PC-3 (cell line): ENCODE data around the gene STK33. TPM values are rescaled to one million over a fixed set of nuclear protein-coding genes. Genes with fewer than 3 reads are reported as not detected.

ENCODE experiments used
- ATAC-seq: fragments of 200-7000 bp; cut with Tn5 transposase; 2 replicates; pipeline ENCODE4 v1.9.1; 2020; ENCODE audit warnings: mild to moderate bottlenecking, moderate library complexity
- BruUV-seq: library from RNA; stranded (reverse); fragments of 400-500 nt; replicated peaks from 2 replicates; lab custom pipeline; 2021; lab: Mats Ljungman, UMichigan
- CTCF ChIA-PET: fragments of 300-600 bp; sonication (Branson Sonifier 250); formaldehyde crosslinking; loops from one replicate; lab custom pipeline; 2022; ENCODE audit warnings: antibody characterized with exemption; lab: Charles Lee
- POLR2A ChIA-PET: fragments of 300-600 bp; sonication (Branson Sonifier 250); formaldehyde crosslinking; loops from one replicate; lab custom pipeline; 2022; ENCODE audit warnings: antibody characterized with exemption; ENCODE audit not compliant: unreplicated experiment; lab: Charles Lee
- DNase-seq: peaks from one replicate; pipeline ENCODE4 v3.0.0-alpha.2; 2015
- H2AFZ ChIP-seq: fragments of 300-600 bp; sonication (generic); 2 replicates; pipeline ENCODE4 v1.6.0; 2016; ENCODE audit warnings: antibody characterized with exemption, low read length
- H3F3A ChIP-seq: fragments of 300-600 bp; sonication (generic); one replicate; pipeline ENCODE4 v1.6.0; 2017; ENCODE audit warnings: antibody characterized with exemption, low read length, control low read depth, mild to moderate bottlenecking; ENCODE audit not compliant: unreplicated experiment
- H3K27ac ChIP-seq: fragments of 300-600 bp; sonication (generic); 2 replicates; pipeline ENCODE4 v1.5.1; 2016; ENCODE audit warnings: mild to moderate bottlenecking, low read length
- H3K27me3 ChIP-seq: fragments of 300-600 bp; sonication (generic); 2 replicates; pipeline ENCODE4 v1.6.1; 2016; ENCODE audit warnings: low read length, mixed read lengths
- H3K36me3 ChIP-seq: fragments of 300-600 bp; sonication (generic); 2 replicates; pipeline ENCODE4 v1.6.1; 2016; ENCODE audit warnings: low read depth, mixed run types, low read length, mixed read lengths
- H3K4me1 ChIP-seq: fragments of 300-600 bp; sonication (generic); 2 replicates; pipeline ENCODE4 v1.5.1; 2016; ENCODE audit warnings: low read length; ENCODE audit not compliant: insufficient read depth
- H3K4me2 ChIP-seq: fragments of 300-600 bp; sonication (generic); 2 replicates; pipeline ENCODE4 v1.6.0; 2016; ENCODE audit warnings: low read length
- H3K4me3 ChIP-seq: fragments of 300-600 bp; sonication (generic); 2 replicates; pipeline ENCODE4 v1.5.1; 2016; ENCODE audit warnings: mild to moderate bottlenecking, low read length, mixed read lengths
- H3K79me2 ChIP-seq: fragments of 300-600 bp; sonication (generic); 2 replicates; pipeline ENCODE4 v1.6.1; 2017; ENCODE audit warnings: low read length, mixed read lengths
- H3K9ac ChIP-seq: fragments of 300-600 bp; sonication (generic); 2 replicates; pipeline ENCODE4 v1.6.0; 2016; ENCODE audit warnings: mild to moderate bottlenecking, low read length
- H3K9me2 ChIP-seq: fragments of 300-600 bp; sonication (generic); replicated peaks from 2 replicates; pipeline ENCODE4 v1.6.1; 2016; ENCODE audit warnings: mixed run types, low read length, mixed read lengths
- H3K9me3 ChIP-seq: fragments of 300-600 bp; sonication (generic); 2 replicates; pipeline ENCODE4 v1.6.1; 2016; ENCODE audit warnings: low read length, mixed read lengths
- H4K20me1 ChIP-seq: fragments of 300-600 bp; sonication (generic); 2 replicates; pipeline ENCODE4 v1.6.1; 2016; ENCODE audit warnings: low read length, mixed read lengths
- EZH2 ChIP-seq: fragments of 300-600 bp; sonication (generic); IDR thresholded peaks from one replicate; pipeline ENCODE4 v1.6.1; 2017; ENCODE audit warnings: antibody characterized with exemption, mild to moderate bottlenecking, low read length; ENCODE audit not compliant: unreplicated experiment
- EZH2phosphoT487 ChIP-seq: fragments of 300-600 bp; sonication (generic); IDR thresholded peaks from 2 replicates; pipeline ENCODE4 v1.6.1; 2018; ENCODE audit warnings: mild to moderate bottlenecking, antibody characterized with exemption, low read length, borderline replicate concordance
- intact Hi-C: fragments of 100-400 bp; cut with micrococcal nuclease; formaldehyde crosslinking; loops from 2 replicates; pipeline ENCODE4 v1.9.0; 2023
- total RNA-seq: library from RNA; depleted of rRNA; stranded (reverse); fragments of >200 nt; gene quantifications from 2 replicates; pipeline ENCODE4 v1.2.3, GENCODE V29; 2014
- TF ChIP-seq, protein P1 (sequence below): fragments of 300-600 bp; sonication (generic); conservative IDR thresholded peaks from 2 replicates; pipeline ENCODE4 v1.5.1; 2017; ENCODE audit warnings: antibody characterized with exemption, low read depth, mild to moderate bottlenecking, low read length

Gene STK33
- total RNA-seq, 1 experiment from 2014 or later = not detected

DNA sequence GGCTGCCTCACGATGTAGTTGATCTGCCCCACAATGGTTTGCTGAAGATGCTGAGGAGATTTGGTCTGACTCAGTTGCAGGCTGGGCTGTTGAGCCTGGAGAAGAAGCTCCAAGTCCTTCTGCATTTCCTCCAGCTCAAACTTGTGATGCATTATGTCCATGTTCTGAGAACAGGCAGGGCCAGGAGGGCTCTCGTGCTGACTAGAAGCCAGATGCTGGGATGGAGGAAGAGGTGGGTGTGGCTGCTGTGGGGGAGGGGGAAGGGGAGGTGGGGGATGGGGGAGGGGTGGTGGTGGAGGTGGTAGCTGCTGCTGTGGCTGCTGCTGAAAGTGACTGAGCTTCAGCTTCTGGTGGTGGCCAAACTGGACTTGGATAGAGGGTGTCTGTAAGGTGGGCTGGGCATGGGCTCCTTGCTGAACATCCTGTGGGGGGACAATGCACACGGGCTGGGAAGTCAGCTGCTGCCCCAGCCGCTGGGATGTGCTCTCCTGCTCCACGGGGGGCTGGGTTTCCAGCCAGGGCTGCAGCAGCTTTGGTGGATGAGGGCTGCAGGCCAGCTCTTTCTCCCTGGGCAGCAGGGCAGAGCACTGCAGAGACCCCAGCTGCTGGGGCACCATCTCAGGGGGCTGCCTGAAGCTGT, 46.4 kb upstream of the STK33 start:
- Histone ChIP-seq H3K79me2 (no peaks in the 10 kb centered on the region), H3K4me1 (no peaks in the 10 kb centered on the region), H3K27ac (no peak overlapping the region), H3K4me2 (no peak overlapping the region), H4K20me1 (no peaks in the 10 kb centered on the region), H3K27me3 (no peaks in the 10 kb centered on the region), H2AFZ (no peak overlapping the region), H3K36me3 (peaks cover 14% of the 10 kb centered on the region), H3F3A (no peaks in the 10 kb centered on the region), H3K9me2 (no peaks in the 10 kb centered on the region), H3K9ac (no peak overlapping the region), H3K9me3 (no peaks in the 10 kb centered on the region), H3K4me3 (no peak overlapping the region)
- CTCF ChIA-PET = no interaction called here
- intact Hi-C loops = no loop called here
- POLR2A ChIA-PET = no interaction called here
- no TSS peak for BruUV-seq
- TF ChIP-seq, protein P1, sequence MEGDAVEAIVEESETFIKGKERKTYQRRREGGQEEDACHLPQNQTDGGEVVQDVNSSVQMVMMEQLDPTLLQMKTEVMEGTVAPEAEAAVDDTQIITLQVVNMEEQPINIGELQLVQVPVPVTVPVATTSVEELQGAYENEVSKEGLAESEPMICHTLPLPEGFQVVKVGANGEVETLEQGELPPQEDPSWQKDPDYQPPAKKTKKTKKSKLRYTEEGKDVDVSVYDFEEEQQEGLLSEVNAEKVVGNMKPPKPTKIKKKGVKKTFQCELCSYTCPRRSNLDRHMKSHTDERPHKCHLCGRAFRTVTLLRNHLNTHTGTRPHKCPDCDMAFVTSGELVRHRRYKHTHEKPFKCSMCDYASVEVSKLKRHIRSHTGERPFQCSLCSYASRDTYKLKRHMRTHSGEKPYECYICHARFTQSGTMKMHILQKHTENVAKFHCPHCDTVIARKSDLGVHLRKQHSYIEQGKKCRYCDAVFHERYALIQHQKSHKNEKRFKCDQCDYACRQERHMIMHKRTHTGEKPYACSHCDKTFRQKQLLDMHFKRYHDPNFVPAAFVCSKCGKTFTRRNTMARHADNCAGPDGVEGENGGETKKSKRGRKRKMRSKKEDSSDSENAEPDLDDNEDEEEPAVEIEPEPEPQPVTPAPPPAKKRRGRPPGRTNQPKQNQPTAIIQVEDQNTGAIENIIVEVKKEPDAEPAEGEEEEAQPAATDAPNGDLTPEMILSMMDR = no peak
- no peak for TF ChIP-seq EZH2phosphoT487
- no peak for TF ChIP-seq EZH2
- DNase-seq (no peak), ATAC-seq (no peak)

GRCh38 chr11:8639655-8640054, 45.6 kb upstream of the STK33 start:
- no TSS peak for BruUV-seq
- intact Hi-C loops = no loop called here
- Histone ChIP-seq H3K9me3 (no peaks in the 10 kb centered on the region), H3K9me2 (no peaks in the 10 kb centered on the region), H3K9ac (no peak overlapping the region), H4K20me1 (no peaks in the 10 kb centered on the region), H3K27me3 (no peaks in the 10 kb centered on the region), H2AFZ (no peak overlapping the region), H3K27ac (no peak overlapping the region), H3F3A (no peaks in the 10 kb centered on the region), H3K4me3 (no peak overlapping the region), H3K79me2 (no peaks in the 10 kb centered on the region), H3K4me2 (no peak overlapping the region), H3K36me3 (peaks cover 9% of the 10 kb centered on the region), H3K4me1 (no peaks in the 10 kb centered on the region)
- TF ChIP-seq EZH2phosphoT487 (no peak), EZH2 (no peak)
- TF ChIP-seq, protein P1 = no peak
- ATAC-seq (no peak), DNase-seq (no peak)
- ChIA-PET CTCF (no interaction called here), POLR2A (no interaction called here)

DNA sequence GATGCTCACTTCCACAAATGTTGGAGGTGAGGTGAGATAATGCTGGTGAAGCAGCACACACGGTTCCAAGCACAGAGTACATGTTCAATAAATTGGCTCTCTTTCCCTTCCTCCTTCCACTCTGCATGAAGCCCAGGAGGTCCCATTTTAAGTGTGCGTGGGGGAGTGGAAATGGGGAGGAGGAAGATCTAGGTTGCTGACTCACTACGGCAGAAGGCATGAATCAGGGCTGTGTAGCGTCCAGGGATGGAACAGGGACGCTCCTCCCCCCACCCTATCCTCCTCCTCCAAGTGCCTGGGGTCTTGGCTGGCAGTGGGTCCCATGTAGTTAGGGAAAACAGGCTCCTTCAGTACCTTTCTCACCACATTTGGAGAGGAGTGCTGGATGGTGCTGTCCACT, 44.3 kb upstream of the STK33 start:
- CTCF ChIA-PET = no interaction called here

More for the DNA sequence above, 44.3 kb upstream of the STK33 start:
- intact Hi-C loops = no loop called here
- POLR2A ChIA-PET = no interaction called here
- Histone ChIP-seq H2AFZ (no peak overlapping the region), H3K36me3 (peaks cover 5% of the 10 kb centered on the region), H3K27me3 (no peaks in the 10 kb centered on the region), H3K9ac (no peak overlapping the region), H4K20me1 (no peaks in the 10 kb centered on the region), H3K9me3 (no peaks in the 10 kb centered on the region), H3K9me2 (no peaks in the 10 kb centered on the region), H3K27ac (no peak overlapping the region), H3K79me2 (no peaks in the 10 kb centered on the region), H3F3A (no peaks in the 10 kb centered on the region), H3K4me1 (no peaks in the 10 kb centered on the region), H3K4me2 (no peak overlapping the region), H3K4me3 (no peak overlapping the region)
- DNase-seq = no peak
- no peak for ATAC-seq
- no peak for TF ChIP-seq EZH2
- TF ChIP-seq EZH2phosphoT487 = no peak
- TF ChIP-seq, protein P1 = no peak
- BruUV-seq = no TSS peak
